ENCODE measurements around the gene MAEA.

MAEA gene

GRCh38 chr4:1355378-1355777 is 65.7 kb downstream of the MAEA start:
- H3K4me1 ChIP-seq (ENCODE audit: insufficient read depth, low read length, poor library complexity, severe bottlenecking), result no peaks in the 10 kb centered on the region
- no peaks in the 10 kb centered on the region for H3F3A ChIP-seq (ENCODE audit: low read depth)
- H3K9me3 ChIP-seq (ENCODE audit: insufficient read depth, low read depth, low read length), result no peaks in the 10 kb centered on the region
- H3K27me3 ChIP-seq (ENCODE audit: insufficient read depth, low read length, poor library complexity, severe bottlenecking), result no peaks in the 10 kb centered on the region
- peaks cover 4% of the 10 kb centered on the region for H4K20me1 ChIP-seq (ENCODE audit: insufficient read depth, low read length, poor library complexity, severe bottlenecking)
- H3K79me2 ChIP-seq (ENCODE audit: insufficient read depth, low read length), result no peaks in the 10 kb centered on the region
- no peaks in the 10 kb centered on the region for H3K9me2 ChIP-seq (replicated peaks; ENCODE audit: low read depth, low read length)
- no peaks in the 10 kb centered on the region; the same call in 1 of the 2 replicates for H3K36me3 ChIP-seq (ENCODE audit: insufficient read depth, low read length)
- no peak overlapping the region for H2AFZ ChIP-seq (ENCODE audit: low read length)
- H3K4me3 ChIP-seq (ENCODE audit: low read length, poor library complexity, severe bottlenecking), result no peak overlapping the region
- H3K4me2 ChIP-seq (ENCODE audit: low read depth, low read length, poor library complexity, severe bottlenecking), result no peak overlapping the region
- TF ChIP-seq CTCF (conservative IDR thresholded peaks at IDR 0.05; ENCODE audit: low read length), result no peak
- TF ChIP-seq EZH2phosphoT487 (IDR thresholded peaks at IDR 0.05; ENCODE audit: borderline replicate concordance), result no peak
- H3K9ac ChIP-seq (ENCODE audit: low read depth, low read length, poor library complexity, severe bottlenecking), result no peak overlapping the region

DNA sequence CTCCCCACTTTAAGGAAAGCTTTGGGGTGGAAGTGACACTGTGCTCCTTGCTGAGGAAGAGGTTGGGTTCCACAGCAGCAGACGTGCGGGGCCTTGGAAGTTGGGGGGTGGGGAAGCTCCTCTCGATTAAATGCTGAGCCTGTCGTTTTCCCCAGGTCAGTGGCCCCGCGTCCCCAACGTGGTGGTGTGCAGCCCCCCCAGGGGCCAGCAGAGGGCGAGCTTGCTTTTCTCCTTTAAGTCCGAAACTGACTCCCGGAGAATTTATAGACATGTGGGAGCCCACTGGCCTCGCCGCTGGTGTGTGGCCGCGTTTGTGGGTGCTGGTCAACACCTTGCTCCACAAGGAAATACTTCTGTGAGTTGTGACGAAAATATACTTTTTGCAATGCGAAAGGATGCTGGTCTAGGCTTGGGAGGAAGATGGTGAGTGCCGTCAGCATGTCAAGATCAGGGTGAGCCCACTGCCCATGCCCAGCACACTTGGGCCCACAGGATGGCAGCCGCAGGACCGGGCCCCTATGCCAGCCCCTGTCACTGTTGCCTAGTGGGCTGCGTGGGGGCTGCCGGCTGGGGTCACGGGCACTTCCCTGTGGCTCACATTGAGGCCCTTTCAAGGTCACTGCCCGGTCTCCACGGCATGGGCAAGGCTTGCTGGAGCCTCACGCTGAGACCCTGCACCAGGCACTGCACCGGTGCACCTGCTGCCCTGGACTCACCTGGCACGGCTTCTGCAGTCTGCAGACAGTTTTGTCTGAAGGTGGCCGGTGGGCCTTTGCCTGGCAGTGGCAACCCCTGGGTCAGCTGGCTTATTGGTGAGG is 66.7 kb downstream of the MAEA start:
- no peaks in the 10 kb centered on the region for H3K27me3 ChIP-seq (ENCODE audit: insufficient read depth, low read length, poor library complexity, severe bottlenecking)
- H3K4me2 ChIP-seq (ENCODE audit: low read depth, low read length, poor library complexity, severe bottlenecking), result no peak overlapping the region
- no peak overlapping the region for H3K4me3 ChIP-seq (ENCODE audit: low read length, poor library complexity, severe bottlenecking)
- H3K9ac ChIP-seq (ENCODE audit: low read depth, low read length, poor library complexity, severe bottlenecking), result no peak overlapping the region
- no peaks in the 10 kb centered on the region for H3K4me1 ChIP-seq (ENCODE audit: insufficient read depth, low read length, poor library complexity, severe bottlenecking)
- no peaks in the 10 kb centered on the region for H3F3A ChIP-seq (ENCODE audit: low read depth)
- no peaks in the 10 kb centered on the region; the same call in 1 of the 2 replicates for H3K36me3 ChIP-seq (ENCODE audit: insufficient read depth, low read length)
- H4K20me1 ChIP-seq (ENCODE audit: insufficient read depth, low read length, poor library complexity, severe bottlenecking), result peaks cover 4% of the 10 kb centered on the region
- H3K9me3 ChIP-seq (ENCODE audit: insufficient read depth, low read depth, low read length), result no peaks in the 10 kb centered on the region
- no peaks in the 10 kb centered on the region for H3K9me2 ChIP-seq (replicated peaks; ENCODE audit: low read depth, low read length)
- no peaks in the 10 kb centered on the region for H3K79me2 ChIP-seq (ENCODE audit: insufficient read depth, low read length)
- H2AFZ ChIP-seq (ENCODE audit: low read length), result no peak overlapping the region
- no peak for TF ChIP-seq EZH2phosphoT487 (IDR thresholded peaks at IDR 0.05; ENCODE audit: borderline replicate concordance)
- TF ChIP-seq CTCF (conservative IDR thresholded peaks at IDR 0.05; ENCODE audit: low read length), result peak; percentile 87

- Histone ChIP-seq H3F3A (ENCODE audit: low read depth) (no peaks in the 10 kb centered on the region), H3K9me3 (ENCODE audit: insufficient read depth, low read depth, low read length) (no peaks in the 10 kb centered on the region), H3K9me2 (replicated peaks; ENCODE audit: low read depth, low read length) (no peaks in the 10 kb centered on the region), H3K4me3 (ENCODE audit: low read length, poor library complexity, severe bottlenecking) (no peak overlapping the region), H3K27me3 (ENCODE audit: insufficient read depth, low read length, poor library complexity, severe bottlenecking) (no peaks in the 10 kb centered on the region), H3K36me3 (ENCODE audit: insufficient read depth, low read length) (no peaks in the 10 kb centered on the region; the same call in 1 of the 2 replicates), H3K9ac (ENCODE audit: low read depth, low read length, poor library complexity, severe bottlenecking) (no peak overlapping the region), H3K4me2 (ENCODE audit: low read depth, low read length, poor library complexity, severe bottlenecking) (no peak overlapping the region), H4K20me1 (ENCODE audit: insufficient read depth, low read length, poor library complexity, severe bottlenecking) (no peaks in the 10 kb centered on the region), H3K4me1 (ENCODE audit: insufficient read depth, low read length, poor library complexity, severe bottlenecking) (no peaks in the 10 kb centered on the region), H2AFZ (ENCODE audit: low read length) (no peak overlapping the region), H3K79me2 (ENCODE audit: insufficient read depth, low read length) (no peaks in the 10 kb centered on the region)
- TF ChIP-seq CTCF (conservative IDR thresholded peaks at IDR 0.05; ENCODE audit: low read length), result no peak
- TF ChIP-seq EZH2phosphoT487 (IDR thresholded peaks at IDR 0.05; ENCODE audit: borderline replicate concordance), result no peak
These were observed 67.9 kb downstream of the MAEA start for GRCh38 chr4:1357356-1358248.

All from Loucy (cell line).